Thyroid gland (tissue), 4 donors: ENCODE measurements around the gene PADI1. TPM values are rescaled to one million over a fixed set of nuclear protein-coding genes. Genes with fewer than 3 reads are reported as not detected.

Experiments
- DNase-seq, 2 donors: peaks; one replicate each; pipeline ENCODE4 v3.0.0-alpha.2; 2019
- H3K27ac ChIP-seq, 3 donors: fragments of 200-600 bp; sonication (generic); 1 replicate in 2 of 3; 2 replicates in 1 of 3; pipeline ENCODE4 v1.5.1; 2016 to 2019; ENCODE audit warnings: mild to moderate bottlenecking in 1 of 3, moderate library complexity in 1 of 3
- H3K27me3 ChIP-seq: fragments of 200-600 bp; sonication (generic); one replicate; pipeline ENCODE4 v1.5.1; 2019
- H3K36me3 ChIP-seq, 2 donors: fragments of 200-600 bp; sonication (generic); one replicate each; pipeline ENCODE4 v1.5.1; 2016 to 2019
- H3K4me1 ChIP-seq, 2 donors: fragments of 200-600 bp; sonication (generic); one replicate each; pipeline ENCODE4 v1.5.1; 2017 to 2019
- H3K4me3 ChIP-seq, 3 donors: fragments of 200-600 bp; sonication (generic); replicated peaks in 1 of 3; 1 replicate in 2 of 3; 2 replicates in 1 of 3; pipeline ENCODE4 v1.5.1; 2016; ENCODE audit warnings: mild to moderate bottlenecking in 1 of 3
- H3K9me3 ChIP-seq: fragments of 200-600 bp; sonication (generic); one replicate; pipeline ENCODE4 v1.5.1; 2017
- POLR2A ChIP-seq, 2 donors: fragments of 450-650 bp; IDR thresholded peaks; one replicate each; pipeline ENCODE4 v1.6.1; 2017; ENCODE audit warnings: antibody characterized with exemption in 2 of 2, mild to moderate bottlenecking in 2 of 2, moderate library complexity in 1 of 2
- WGBS, 2 donors: methylation state at CpG; one replicate each; pipeline ENCODE4 v1.1.5; 2017; 5-methylcytosine and 5-hydroxymethylcytosine counted together
- intact Hi-C: fragments of 100-400 bp; cut with DNase I; formaldehyde crosslinking; loops from one replicate; pipeline ENCODE4 v1.15.1; 2023
- total RNA-seq, 4 donors: library from RNA; depleted of rRNA; stranded (reverse); fragments of >200 nt; gene quantifications; one replicate each; pipeline ENCODE4 v1.2.3, GENCODE V29; 2016
- TF ChIP-seq, protein P1 (sequence below), 6 experiments: fragments of 200-600 bp in 3 of 6; fragments of 450-650 bp in 3 of 6; sonication (generic) in 3 of 6; IDR thresholded peaks; one replicate each; pipeline ENCODE4 v1.5.1; 2016 to 2019; ENCODE audit warnings: antibody characterized with exemption in 6 of 6, mild to moderate bottlenecking in 2 of 6, inconsistent platforms in 1 of 6, moderate library complexity in 1 of 6

The PADI1 gene
- total RNA-seq, 4 donors from 2014 or later, result not detected

GRCh38 chr1:17161137-17161740 lies 43.7 kb upstream of the PADI1 start:
- no peak for TF ChIP-seq POLR2A (IDR thresholded peaks at IDR 0.05)
- TF ChIP-seq, protein P1, sequence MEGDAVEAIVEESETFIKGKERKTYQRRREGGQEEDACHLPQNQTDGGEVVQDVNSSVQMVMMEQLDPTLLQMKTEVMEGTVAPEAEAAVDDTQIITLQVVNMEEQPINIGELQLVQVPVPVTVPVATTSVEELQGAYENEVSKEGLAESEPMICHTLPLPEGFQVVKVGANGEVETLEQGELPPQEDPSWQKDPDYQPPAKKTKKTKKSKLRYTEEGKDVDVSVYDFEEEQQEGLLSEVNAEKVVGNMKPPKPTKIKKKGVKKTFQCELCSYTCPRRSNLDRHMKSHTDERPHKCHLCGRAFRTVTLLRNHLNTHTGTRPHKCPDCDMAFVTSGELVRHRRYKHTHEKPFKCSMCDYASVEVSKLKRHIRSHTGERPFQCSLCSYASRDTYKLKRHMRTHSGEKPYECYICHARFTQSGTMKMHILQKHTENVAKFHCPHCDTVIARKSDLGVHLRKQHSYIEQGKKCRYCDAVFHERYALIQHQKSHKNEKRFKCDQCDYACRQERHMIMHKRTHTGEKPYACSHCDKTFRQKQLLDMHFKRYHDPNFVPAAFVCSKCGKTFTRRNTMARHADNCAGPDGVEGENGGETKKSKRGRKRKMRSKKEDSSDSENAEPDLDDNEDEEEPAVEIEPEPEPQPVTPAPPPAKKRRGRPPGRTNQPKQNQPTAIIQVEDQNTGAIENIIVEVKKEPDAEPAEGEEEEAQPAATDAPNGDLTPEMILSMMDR (IDR thresholded peaks at IDR 0.05), result no peak
- intact Hi-C loops, result no loop called here
- 85% methylated on average over 3 of the region's 3 CpGs for WGBS, 2 donors

DNA sequence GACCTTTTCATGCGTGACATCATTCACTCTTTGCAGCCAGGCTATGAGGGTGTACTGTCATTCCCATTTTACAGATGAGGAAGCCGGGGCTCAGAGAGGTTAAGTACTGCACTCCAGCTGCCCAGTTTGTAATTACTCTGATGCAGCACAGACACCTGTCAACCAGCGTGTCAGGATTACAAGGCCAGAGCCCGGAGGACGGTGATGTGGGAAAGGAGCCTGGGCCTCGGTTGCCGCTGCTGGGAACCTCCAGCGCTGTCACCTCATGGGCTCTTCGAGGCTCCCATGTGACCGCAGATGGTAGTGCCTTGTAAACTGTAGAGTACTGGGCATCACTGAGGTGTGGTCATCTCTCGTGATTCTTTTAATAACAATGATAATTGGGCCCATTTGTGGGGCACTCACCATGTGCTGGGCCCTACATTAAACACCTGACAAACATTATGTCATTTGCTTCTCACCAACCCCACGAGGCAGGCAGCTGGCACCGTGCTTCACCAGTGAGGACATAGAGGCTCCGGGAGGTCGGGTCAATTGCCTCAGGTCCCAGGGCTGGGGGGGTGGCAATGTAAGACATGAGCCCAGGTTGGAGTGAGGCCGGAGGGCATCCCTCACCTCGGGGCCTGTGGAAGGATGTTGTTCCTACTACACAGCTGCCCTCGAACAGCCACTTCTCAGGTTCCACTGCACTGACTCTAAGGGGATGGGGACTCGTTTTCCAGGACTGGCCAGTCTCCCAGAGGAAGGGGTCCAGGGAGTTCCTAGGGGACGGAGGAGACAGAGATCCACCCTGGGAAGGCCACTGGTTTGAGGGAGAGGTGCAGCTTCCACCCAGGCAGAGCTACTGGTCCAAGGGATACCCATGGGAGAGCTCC lies 42.8 kb upstream of the PADI1 start:
- 79 to 82% methylated on average over 17 to 18 of the region's 20 CpGs for WGBS, 2 donors
- H3K27me3 ChIP-seq, result no peaks in the 10 kb centered on the region
- H3K36me3 ChIP-seq, result no peaks in the 10 kb centered on the region
- DNase-seq, result peak; percentile 40 to 47
- TF ChIP-seq POLR2A (IDR thresholded peaks at IDR 0.05), result no peak
- peaks cover 3 to 21% of the 10 kb centered on the region in 2 donors for H3K4me1 ChIP-seq
- no peak overlapping the region for H3K4me3 ChIP-seq
- intact Hi-C loops, result no loop called here
- peak overlapping the region in 2 of 3 donors; percentile 26 to 52 for H3K27ac ChIP-seq
- H3K9me3 ChIP-seq, result no peaks in the 10 kb centered on the region

More at GRCh38 chr1:17161137-17161740, 43.7 kb upstream of the PADI1 start:
- Histone ChIP-seq H3K4me3 (no peak overlapping the region), H3K27ac (peak overlapping the region in 1 of 3 donors; percentile 52), H3K4me1 (peaks cover 3 to 21% of the 10 kb centered on the region in 2 donors), H3K9me3 (no peaks in the 10 kb centered on the region), H3K27me3 (no peaks in the 10 kb centered on the region), H3K36me3 (no peaks in the 10 kb centered on the region)
- no peak for DNase-seq

- H3K4me1 ChIP-seq, result peaks cover 6 to 26% of the 10 kb centered on the region in 2 donors
- WGBS, 2 donors, result 28 to 39% methylated on average over 7 of the region's 7 CpGs
Measured at GRCh38 chr1:17162941-17163340, 42.0 kb upstream of the PADI1 start.

DNA sequence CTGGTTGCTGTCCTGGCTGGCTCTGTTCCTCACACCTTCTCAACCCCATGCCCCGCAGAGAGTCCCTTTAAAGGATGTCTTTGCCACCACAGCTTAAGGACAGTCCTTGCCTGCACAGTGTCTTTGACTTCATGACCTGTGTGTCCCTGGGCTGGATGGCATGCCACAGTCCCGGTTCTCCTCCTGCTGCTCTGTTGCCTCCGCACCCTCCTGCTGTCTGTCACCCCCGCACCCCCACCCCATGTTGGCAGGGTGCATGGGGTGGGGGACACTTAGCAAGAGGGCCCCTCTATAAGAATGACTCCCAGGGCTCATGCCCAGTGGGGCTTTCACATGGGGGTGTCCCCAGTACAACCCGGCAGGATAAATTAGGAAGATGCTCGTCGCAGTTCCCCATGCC lies 41.6 kb upstream of the PADI1 start:
- Histone ChIP-seq H3K36me3 (no peaks in the 10 kb centered on the region), H3K4me3 (no peak overlapping the region), H3K27ac (peak overlapping the region in 2 of 3 donors; percentile 30 to 52), H3K9me3 (no peaks in the 10 kb centered on the region), H3K27me3 (no peaks in the 10 kb centered on the region), H3K4me1 (peaks cover 10 to 30% of the 10 kb centered on the region in 2 donors)
- 96 to 100% methylated on average over 6 to 7 of the region's 7 CpGs for WGBS, 2 donors
- DNase-seq, result no peak
- intact Hi-C loops, result no loop called here
- TF ChIP-seq, protein P1 (IDR thresholded peaks at IDR 0.05), result no peak
- TF ChIP-seq POLR2A (IDR thresholded peaks at IDR 0.05), result no peak

More at GRCh38 chr1:17162941-17163340, 42.0 kb upstream of the PADI1 start:
- TF ChIP-seq, protein P1 (IDR thresholded peaks at IDR 0.05), result no peak
- TF ChIP-seq POLR2A (IDR thresholded peaks at IDR 0.05), result no peak
- intact Hi-C loops, result no loop called here
- H3K36me3 ChIP-seq, result no peaks in the 10 kb centered on the region
- peak; percentile 95 to 98 for DNase-seq
- H3K27me3 ChIP-seq, result no peaks in the 10 kb centered on the region
- H3K27ac ChIP-seq, result peak overlapping the region in 2 of 3 donors; percentile 30 to 52
- no peak overlapping the region for H3K4me3 ChIP-seq
- no peaks in the 10 kb centered on the region for H3K9me3 ChIP-seq

- 87 to 90% methylated on average over 12 to 16 of the region's 16 CpGs for WGBS, 2 donors
- intact Hi-C loops, result no loop called here
- TF ChIP-seq, protein P1 (IDR thresholded peaks at IDR 0.05), result no peak
- H3K4me1 ChIP-seq, result peaks cover 13 to 37% of the 10 kb centered on the region in 2 donors
- H3K4me3 ChIP-seq, result no peak overlapping the region
- no peaks in the 10 kb centered on the region for H3K27me3 ChIP-seq
- H3K27ac ChIP-seq, result peak overlapping the region in 1 of 3 donors; percentile 52
- H3K9me3 ChIP-seq, result no peaks in the 10 kb centered on the region
- no peak for DNase-seq
- no peaks in the 10 kb centered on the region for H3K36me3 ChIP-seq
Measured at GRCh38 chr1:17163789-17164666, 40.9 kb upstream of the PADI1 start.
